ENCODE results near the gene EDNRA.

DNA sequence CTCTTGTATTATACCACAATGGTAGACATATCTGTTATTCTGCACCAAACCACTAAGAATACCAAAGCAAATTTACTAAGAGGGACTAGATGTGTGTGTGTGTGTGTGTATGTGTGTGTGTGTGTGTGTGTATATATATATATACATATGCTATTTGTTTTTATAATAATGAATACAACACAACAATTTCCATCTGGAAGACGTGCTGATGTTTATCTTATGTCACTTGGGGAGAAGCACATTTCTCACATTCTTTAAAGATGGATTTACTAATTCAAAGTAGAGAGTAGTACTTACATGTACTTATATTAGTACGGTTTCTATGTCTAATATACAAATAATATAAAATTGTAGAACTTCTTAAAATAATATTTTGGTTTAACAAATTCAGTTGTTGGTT is 52.0 kb downstream of the EDNRA start:
- no peak for TF ChIP-seq POLR2A (IDR thresholded peaks at IDR 0.05)
- TF ChIP-seq, protein P1, sequence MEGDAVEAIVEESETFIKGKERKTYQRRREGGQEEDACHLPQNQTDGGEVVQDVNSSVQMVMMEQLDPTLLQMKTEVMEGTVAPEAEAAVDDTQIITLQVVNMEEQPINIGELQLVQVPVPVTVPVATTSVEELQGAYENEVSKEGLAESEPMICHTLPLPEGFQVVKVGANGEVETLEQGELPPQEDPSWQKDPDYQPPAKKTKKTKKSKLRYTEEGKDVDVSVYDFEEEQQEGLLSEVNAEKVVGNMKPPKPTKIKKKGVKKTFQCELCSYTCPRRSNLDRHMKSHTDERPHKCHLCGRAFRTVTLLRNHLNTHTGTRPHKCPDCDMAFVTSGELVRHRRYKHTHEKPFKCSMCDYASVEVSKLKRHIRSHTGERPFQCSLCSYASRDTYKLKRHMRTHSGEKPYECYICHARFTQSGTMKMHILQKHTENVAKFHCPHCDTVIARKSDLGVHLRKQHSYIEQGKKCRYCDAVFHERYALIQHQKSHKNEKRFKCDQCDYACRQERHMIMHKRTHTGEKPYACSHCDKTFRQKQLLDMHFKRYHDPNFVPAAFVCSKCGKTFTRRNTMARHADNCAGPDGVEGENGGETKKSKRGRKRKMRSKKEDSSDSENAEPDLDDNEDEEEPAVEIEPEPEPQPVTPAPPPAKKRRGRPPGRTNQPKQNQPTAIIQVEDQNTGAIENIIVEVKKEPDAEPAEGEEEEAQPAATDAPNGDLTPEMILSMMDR (IDR thresholded peaks at IDR 0.05): no peak

Data from breast epithelium (tissue), 3 donors.